Esophagus muscularis mucosa (tissue), 4 donors: Measurements from ENCODE around the gene ABI3. TPM values are rescaled to one million over a fixed set of nuclear protein-coding genes. Genes with fewer than 3 reads are reported as not detected.

ENCODE experiments used
- DNase-seq: peaks from one replicate; pipeline ENCODE4 v3.0.0-alpha.2; 2017; ENCODE audit errors: extremely low spot score
- H3K27ac ChIP-seq, 4 donors: fragments of 200-600 bp; sonication (generic); replicated peaks in 1 of 4; 1 replicate in 3 of 4; 2 replicates in 1 of 4; pipeline ENCODE4 v1.5.1; 2016 to 2019; ENCODE audit warnings: mild to moderate bottlenecking in 1 of 4
- H3K27me3 ChIP-seq, 4 donors: fragments of 200-600 bp; sonication (generic); one replicate each; pipeline versions ENCODE4 v1.5.1 to v1.6.0; 2016 to 2019
- H3K36me3 ChIP-seq, 4 donors: fragments of 200-600 bp; sonication (generic); one replicate each; pipeline ENCODE4 v1.5.1; 2016 to 2019
- H3K4me1 ChIP-seq, 4 donors: fragments of 200-600 bp; sonication (generic); one replicate each; pipeline ENCODE4 v1.5.1; 2016 to 2019
- H3K4me3 ChIP-seq, 4 donors: fragments of 200-600 bp; sonication (generic); 1 replicate in 2 of 4; 2 replicates in 2 of 4; pipeline ENCODE4 v1.5.1; 2016 to 2019; ENCODE audit warnings: mild to moderate bottlenecking in 4 of 4, moderate library complexity in 1 of 4
- H3K9me3 ChIP-seq, 4 donors: fragments of 200-600 bp; sonication (generic); 1 replicate in 3 of 4; 2 replicates in 1 of 4; pipeline ENCODE4 v1.5.1; 2016 to 2019
- EP300 ChIP-seq: sonication (generic); formaldehyde crosslinking; IDR thresholded peaks from one replicate; pipeline ENCODE4 v1.6.1; 2017; ENCODE audit warnings: antibody characterized with exemption
- POLR2A ChIP-seq: fragments of 450-650 bp; IDR thresholded peaks from one replicate; pipeline ENCODE4 v1.6.1; 2017; ENCODE audit warnings: antibody characterized with exemption, moderate library complexity, mild to moderate bottlenecking, low read depth
- POLR2AphosphoS5 ChIP-seq, 2 donors: sonication (generic); formaldehyde crosslinking; IDR thresholded peaks; one replicate each; pipeline ENCODE4 v1.6.1; 2017; ENCODE audit warnings: antibody characterized with exemption in 2 of 2
- WGBS: methylation state at CpG from one replicate; pipeline ENCODE4 v1.1.5; 2018; 5-methylcytosine and 5-hydroxymethylcytosine counted together
- intact Hi-C: fragments of 100-400 bp; cut with DNase I; formaldehyde crosslinking; loops from one replicate; pipeline ENCODE4 v1.15.1; 2023
- total RNA-seq, 4 donors: library from RNA; depleted of rRNA; stranded (reverse); fragments of >200 nt; gene quantifications; one replicate each; pipeline versions ENCODE4 v1.1.0 to v1.2.1, GENCODE V29; 2016
- TF ChIP-seq, protein P1 (sequence below), 3 experiments: fragments of 200-600 bp in 2 of 3; fragments of 450-650 bp in 1 of 3; sonication (generic) in 2 of 3; IDR thresholded peaks; one replicate each; pipeline ENCODE4 v1.5.1; 2017 to 2019; ENCODE audit warnings: antibody characterized with exemption in 3 of 3, mild to moderate bottlenecking in 2 of 3, moderate library complexity in 1 of 3

ABI3 gene
- total RNA-seq, 4 donors from 2014 or later, result 3.3 to 8.9 (median 6.3) TPM

- no peak for DNase-seq
- no peak overlapping the region for H3K27ac ChIP-seq
- H3K36me3 ChIP-seq, result no peaks in the 10 kb centered on the region
- peaks cover 0 to 4% (median 0%) of the 10 kb centered on the region in 4 donors for H3K27me3 ChIP-seq
- peaks cover 0 to 2% (median 0%) of the 10 kb centered on the region in 4 donors for H3K4me1 ChIP-seq
- TF ChIP-seq EP300 (no peak), POLR2AphosphoS5 (IDR thresholded peaks at IDR 0.05) (no peak), POLR2A (no peak)
- TF ChIP-seq, protein P1, sequence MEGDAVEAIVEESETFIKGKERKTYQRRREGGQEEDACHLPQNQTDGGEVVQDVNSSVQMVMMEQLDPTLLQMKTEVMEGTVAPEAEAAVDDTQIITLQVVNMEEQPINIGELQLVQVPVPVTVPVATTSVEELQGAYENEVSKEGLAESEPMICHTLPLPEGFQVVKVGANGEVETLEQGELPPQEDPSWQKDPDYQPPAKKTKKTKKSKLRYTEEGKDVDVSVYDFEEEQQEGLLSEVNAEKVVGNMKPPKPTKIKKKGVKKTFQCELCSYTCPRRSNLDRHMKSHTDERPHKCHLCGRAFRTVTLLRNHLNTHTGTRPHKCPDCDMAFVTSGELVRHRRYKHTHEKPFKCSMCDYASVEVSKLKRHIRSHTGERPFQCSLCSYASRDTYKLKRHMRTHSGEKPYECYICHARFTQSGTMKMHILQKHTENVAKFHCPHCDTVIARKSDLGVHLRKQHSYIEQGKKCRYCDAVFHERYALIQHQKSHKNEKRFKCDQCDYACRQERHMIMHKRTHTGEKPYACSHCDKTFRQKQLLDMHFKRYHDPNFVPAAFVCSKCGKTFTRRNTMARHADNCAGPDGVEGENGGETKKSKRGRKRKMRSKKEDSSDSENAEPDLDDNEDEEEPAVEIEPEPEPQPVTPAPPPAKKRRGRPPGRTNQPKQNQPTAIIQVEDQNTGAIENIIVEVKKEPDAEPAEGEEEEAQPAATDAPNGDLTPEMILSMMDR (IDR thresholded peaks at IDR 0.05), result no peak
- H3K4me3 ChIP-seq, result no peak overlapping the region
- no peaks in the 10 kb centered on the region for H3K9me3 ChIP-seq
- intact Hi-C loops, result no loop called here
- 61% methylated on average over 6 of the region's 8 CpGs for WGBS
These were observed 9.0 kb upstream of the ABI3 start for GRCh38 chr17:49201481-49201927.

GRCh38 chr17:49203796-49204195, 6.7 kb upstream of the ABI3 start:
- H3K27ac ChIP-seq, result no peak overlapping the region
- H3K36me3 ChIP-seq, result no peaks in the 10 kb centered on the region
- TF ChIP-seq POLR2A (no peak), POLR2AphosphoS5 (IDR thresholded peaks at IDR 0.05) (no peak), EP300 (no peak)
- TF ChIP-seq, protein P1 (IDR thresholded peaks at IDR 0.05), result no peak
- peaks cover 0 to 16% (median 0%) of the 10 kb centered on the region in 4 donors for H3K27me3 ChIP-seq
- H3K9me3 ChIP-seq, result no peaks in the 10 kb centered on the region
- intact Hi-C loops, result no loop called here
- no peak overlapping the region for H3K4me3 ChIP-seq
- 66% methylated on average over 2 of the region's 2 CpGs for whole genome bisulfite sequencing
- no peak for DNase-seq
- peaks cover 0 to 5% (median 0%) of the 10 kb centered on the region in 4 donors for H3K4me1 ChIP-seq

GRCh38 chr17:49204516-49204915, 6.0 kb upstream of the ABI3 start:
- TF ChIP-seq POLR2AphosphoS5 (IDR thresholded peaks at IDR 0.05) (no peak), POLR2A (no peak), EP300 (no peak)
- TF ChIP-seq, protein P1 (IDR thresholded peaks at IDR 0.05), result no peak
- intact Hi-C loops, result no loop called here
- DNase-seq, result no peak
- Histone ChIP-seq H3K27ac (no peak overlapping the region), H3K36me3 (no peaks in the 10 kb centered on the region), H3K4me3 (no peak overlapping the region), H3K27me3 (peaks cover 0 to 23% (median 0%) of the 10 kb centered on the region in 4 donors), H3K4me1 (peaks cover 0 to 5% (median 4%) of the 10 kb centered on the region in 4 donors), H3K9me3 (no peaks in the 10 kb centered on the region)
- 97% methylated on average over 2 of the region's 2 CpGs for WGBS

GRCh38 chr17:49209061-49209571, 1.4 kb upstream of the ABI3 start:
- TF ChIP-seq POLR2A (no peak), EP300 (no peak), POLR2AphosphoS5 (IDR thresholded peaks at IDR 0.05) (no peak)
- TF ChIP-seq, protein P1 (IDR thresholded peaks at IDR 0.05), result no peak
- Histone ChIP-seq H3K36me3 (no peaks in the 10 kb centered on the region), H3K4me1 (peaks cover under 1 to 22% (median 13%) of the 10 kb centered on the region in 4 donors), H3K9me3 (no peaks in the 10 kb centered on the region), H3K27me3 (peaks cover 0 to 35% (median 4%) of the 10 kb centered on the region in 4 donors), H3K27ac (peak overlapping the region in 2 of 4 donors; percentile 58 to 68), H3K4me3 (no peak overlapping the region)
- intact Hi-C loops, result no loop called here
- 87% methylated on average over 10 of the region's 10 CpGs for WGBS
- DNase-seq, result no peak

DNA sequence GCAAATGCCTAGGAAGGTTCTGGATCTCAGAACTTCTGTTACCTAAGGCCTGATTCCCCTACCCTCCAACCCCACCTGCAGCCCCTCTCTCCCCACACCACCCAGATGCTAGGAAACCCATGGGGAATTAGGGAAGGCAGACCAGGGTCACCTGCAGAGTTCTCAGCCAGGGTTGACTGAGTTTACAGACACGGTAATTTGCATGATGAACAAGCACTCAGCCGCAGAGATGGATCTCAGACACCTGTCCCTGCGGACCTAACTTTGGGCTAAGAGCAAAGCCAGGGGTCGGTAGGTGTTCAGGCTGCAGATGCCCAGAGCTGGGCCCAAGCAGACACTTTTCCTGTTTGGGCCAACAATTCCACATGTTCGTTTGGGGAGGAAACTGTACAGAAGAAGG, 2.9 kb downstream of the ABI3 start:
- Histone ChIP-seq H3K27me3 (peaks cover 0 to 29% (median 4%) of the 10 kb centered on the region in 4 donors), H3K36me3 (peaks cover 0 to 4% (median 0%) of the 10 kb centered on the region in 4 donors), H3K9me3 (no peaks in the 10 kb centered on the region), H3K27ac (no peak overlapping the region), H3K4me3 (peak overlapping the region in 1 of 4 donors; percentile 12), H3K4me1 (peaks cover 15 to 60% (median 45%) of the 10 kb centered on the region in 4 donors)
- intact Hi-C loops, result no loop called here
- TF ChIP-seq EP300, result no peak
- DNase-seq, result no peak
- WGBS, result 80% methylated on average over 5 of the region's 5 CpGs
